H1 (cell line): ENCODE measurements around the gene NOG.

Experiments
- SP1 ChIP-seq: IDR thresholded peaks from 2 replicates; pipeline ENCODE4 v1.6.1; 2011; ENCODE audit warnings: low read depth, low read length
- TAF1 ChIP-seq: IDR thresholded peaks from 2 replicates; pipeline ENCODE4 v1.6.1; 2011; ENCODE audit warnings: mild to moderate bottlenecking, low read depth, low read length

GRCh38 chr17:56638591-56639051 is 45.1 kb downstream of the NOG start:
- TF ChIP-seq TAF1 = no peak
- TF ChIP-seq SP1 = no peak
